ENCODE measurements around the gene TMEM18.

TMEM18 gene

GRCh38 chr2:677056-677958 lies at the start of gene TMEM18:
TSS of gene TMEM18 (minus strand) at chr2:677406. CDS start at chr2:677345, 61 bp downstream.
- TF ChIP-seq CTCF (IDR thresholded peaks at IDR 0.05; ENCODE audit: low read depth, low read length, missing control alignments): no peak
- peak; percentile 99 for DNase-seq (ENCODE audit: extremely low read depth, low read depth)
- peak within 1 kb of the TSS; percentile 93 for H3K4me3 ChIP-seq (replicated peaks; ENCODE audit: low read depth, low read length)

GRCh38 chr2:726169-726568 lies 49.0 kb upstream of the TMEM18 start:
- no peak for DNase-seq (ENCODE audit: extremely low read depth, low read depth)
- no peak for TF ChIP-seq CTCF (IDR thresholded peaks at IDR 0.05; ENCODE audit: low read depth, low read length, missing control alignments)
- H3K4me3 ChIP-seq (replicated peaks; ENCODE audit: low read depth, low read length): no peak overlapping the region

- no peak for TF ChIP-seq CTCF (IDR thresholded peaks at IDR 0.05; ENCODE audit: low read depth, low read length, missing control alignments)
- no peak for DNase-seq (ENCODE audit: extremely low read depth, low read depth)
- H3K4me3 ChIP-seq (replicated peaks; ENCODE audit: low read depth, low read length): no peak overlapping the region
These were observed 48.3 kb upstream of the TMEM18 start for GRCh38 chr2:725468-725867.

GRCh38 chr2:723761-724160 lies 46.6 kb upstream of the TMEM18 start:
- no peak overlapping the region for H3K4me3 ChIP-seq (replicated peaks; ENCODE audit: low read depth, low read length)
- no peak for TF ChIP-seq CTCF (IDR thresholded peaks at IDR 0.05; ENCODE audit: low read depth, low read length, missing control alignments)
- no peak for DNase-seq (ENCODE audit: extremely low read depth, low read depth)

- TF ChIP-seq CTCF (IDR thresholded peaks at IDR 0.05; ENCODE audit: low read depth, low read length, missing control alignments): no peak
- no peak for DNase-seq (ENCODE audit: extremely low read depth, low read depth)
- no peak overlapping the region for H3K4me3 ChIP-seq (replicated peaks; ENCODE audit: low read depth, low read length)
These were observed 43.6 kb upstream of the TMEM18 start for GRCh38 chr2:720842-721241.

GRCh38 chr2:719734-720133 lies 42.5 kb upstream of the TMEM18 start:
- no peak for TF ChIP-seq CTCF (IDR thresholded peaks at IDR 0.05; ENCODE audit: low read depth, low read length, missing control alignments)
- no peak overlapping the region for H3K4me3 ChIP-seq (replicated peaks; ENCODE audit: low read depth, low read length)
- no peak for DNase-seq (ENCODE audit: extremely low read depth, low read depth)

All from HFF-Myc (cell line).